GM18861 (cell line): Measurements from ENCODE around the gene NECTIN1.

ENCODE experiments used
- ATAC-seq: cut with Tn5 transposase; IDR thresholded peaks from one replicate; pipeline ENCODE4 v1.9.1; 2021; ENCODE audit not compliant: unreplicated experiment

Gene NECTIN1

GRCh38 chr11:119714189-119714588 is 14.8 kb downstream of the NECTIN1 start:
- ATAC-seq, result no peak

- ATAC-seq, result no peak
These were observed 15.5 kb downstream of the NECTIN1 start for GRCh38 chr11:119713359-119714040.

- no peak for ATAC-seq
These were observed 16.3 kb downstream of the NECTIN1 start for GRCh38 chr11:119712459-119713358.

GRCh38 chr11:119712006-119712405 is 17.0 kb downstream of the NECTIN1 start:
- ATAC-seq, result no peak

- ATAC-seq, result no peak
These were observed 17.5 kb downstream of the NECTIN1 start for GRCh38 chr11:119711476-119711875.

- no peak for ATAC-seq
These were observed 18.6 kb downstream of the NECTIN1 start for GRCh38 chr11:119710417-119710816.

GRCh38 chr11:119709638-119710346 is 19.2 kb downstream of the NECTIN1 start:
- no peak for ATAC-seq

- no peak for ATAC-seq
These were observed 19.8 kb downstream of the NECTIN1 start for GRCh38 chr11:119709171-119709570.

- no peak for ATAC-seq
These were observed 20.6 kb downstream of the NECTIN1 start for GRCh38 chr11:119708384-119708783.

- no peak for ATAC-seq
These were observed 22.1 kb downstream of the NECTIN1 start for GRCh38 chr11:119706887-119707286.

- ATAC-seq, result no peak
These were observed 23.0 kb downstream of the NECTIN1 start for GRCh38 chr11:119706029-119706428.

GRCh38 chr11:119705362-119705761 is 23.6 kb downstream of the NECTIN1 start:
- no peak for ATAC-seq

GRCh38 chr11:119704849-119705248 is 24.2 kb downstream of the NECTIN1 start:
- no peak for ATAC-seq

- no peak for ATAC-seq
These were observed 27.1 kb downstream of the NECTIN1 start for GRCh38 chr11:119701591-119702549.

GRCh38 chr11:119700536-119701346 is 28.3 kb downstream of the NECTIN1 start:
- no peak for ATAC-seq

GRCh38 chr11:119700030-119700429 is 29.0 kb downstream of the NECTIN1 start:
- ATAC-seq, result no peak

- no peak for ATAC-seq
These were observed 29.8 kb downstream of the NECTIN1 start for GRCh38 chr11:119699227-119699626.

- ATAC-seq, result no peak
These were observed 31.1 kb downstream of the NECTIN1 start for GRCh38 chr11:119697882-119698281.

GRCh38 chr11:119697445-119697844 is 31.6 kb downstream of the NECTIN1 start:
- ATAC-seq, result no peak
